GM19395 (cell line): Measurements from ENCODE around the gene RTRAF.

ENCODE experiments used
- ATAC-seq: cut with Tn5 transposase; IDR thresholded peaks from one replicate; pipeline ENCODE4 v1.9.1; 2021; ENCODE audit warnings: mild to moderate bottlenecking, moderate library complexity; ENCODE audit not compliant: unreplicated experiment

Gene RTRAF

DNA sequence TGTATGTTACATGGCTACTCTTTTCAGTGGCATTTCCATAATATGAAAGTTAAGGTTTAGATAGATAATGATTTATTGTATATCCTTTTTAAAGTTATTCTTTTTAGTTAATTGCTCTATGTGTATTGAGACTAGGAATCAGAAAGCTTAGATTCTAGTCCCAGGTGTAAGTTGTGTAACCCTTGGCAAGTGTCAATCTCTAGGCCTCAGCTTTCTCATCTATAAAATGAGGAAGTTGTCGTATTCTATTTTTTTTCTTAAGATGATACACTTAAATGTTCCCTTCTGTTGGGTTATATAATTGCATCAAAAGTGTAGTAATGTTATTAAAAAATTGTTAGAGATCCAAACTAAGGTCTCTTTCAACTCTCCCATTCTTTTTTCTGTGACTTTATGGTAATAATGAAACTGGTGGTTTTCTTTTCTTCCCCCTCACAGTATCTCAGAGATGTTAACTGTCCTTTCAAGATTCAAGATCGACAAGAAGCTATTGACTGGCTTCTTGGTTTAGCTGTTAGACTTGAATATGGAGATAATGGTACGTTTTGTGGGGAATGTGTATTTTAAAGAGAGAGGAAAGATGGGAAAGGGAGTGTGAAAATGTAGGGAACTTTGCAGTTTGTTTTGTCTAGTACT lies 4.1 kb downstream of the RTRAF start:
- no peak for ATAC-seq

DNA sequence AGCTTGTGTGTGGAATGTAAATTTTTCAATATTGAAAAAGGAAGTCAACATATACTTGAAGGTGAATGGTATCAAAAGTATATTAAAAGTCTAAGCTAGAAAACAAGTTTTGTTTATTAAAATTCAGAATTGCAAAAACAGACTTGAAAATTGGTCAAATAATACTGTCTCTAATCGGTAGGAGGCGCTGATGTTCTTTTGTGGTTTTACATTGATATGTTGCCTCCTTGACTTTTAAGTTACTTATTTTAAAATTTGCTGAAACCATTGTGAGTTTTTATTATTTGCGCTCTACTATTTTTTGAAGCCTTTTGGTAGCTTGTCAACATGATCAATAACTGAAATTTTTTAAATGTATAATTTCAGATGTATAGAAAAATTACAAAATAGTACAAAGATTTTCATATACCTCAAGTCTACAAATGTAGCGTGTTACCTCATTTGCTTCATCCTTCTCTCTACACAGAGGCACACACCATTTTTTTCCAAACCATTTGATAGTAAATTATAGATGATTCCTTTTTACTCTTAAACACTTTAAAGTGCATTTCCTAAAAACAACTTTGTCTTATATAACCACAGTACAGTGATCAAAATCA lies 6.9 kb downstream of the RTRAF start:
- ATAC-seq, result no peak

GRCh38 chr14:51998348-51998747 lies 9.0 kb downstream of the RTRAF start:
- ATAC-seq, result no peak

- ATAC-seq, result no peak
Measured at GRCh38 chr14:51999084-51999483, 9.7 kb downstream of the RTRAF start.

DNA sequence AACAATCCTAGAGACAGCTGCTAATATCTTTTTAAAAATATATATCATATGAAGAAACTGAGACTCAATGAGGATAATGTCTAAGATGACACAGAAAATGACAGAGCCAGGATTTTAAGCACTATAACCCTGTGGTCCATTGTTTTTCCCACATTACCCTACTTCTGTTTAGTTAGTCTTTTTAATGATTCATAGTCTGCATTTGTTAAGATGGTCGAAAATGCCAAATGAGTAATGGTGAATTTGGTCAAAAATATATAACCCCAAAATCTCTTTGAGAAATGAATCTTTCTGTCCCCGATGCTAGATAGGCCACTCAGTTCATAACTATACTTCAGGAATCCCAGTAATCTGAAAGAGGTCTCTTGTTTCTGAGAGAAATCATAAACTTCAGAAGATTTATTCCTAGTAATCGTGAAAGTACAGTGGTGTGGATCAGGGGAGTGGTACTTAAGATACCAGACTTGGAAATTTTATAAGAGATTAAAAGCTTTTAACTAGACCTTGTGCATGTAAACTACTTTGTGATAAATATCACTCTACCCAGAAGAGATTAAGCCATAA lies 10.8 kb downstream of the RTRAF start:
- ATAC-seq, result no peak

GRCh38 chr14:52000696-52001095 lies 11.3 kb downstream of the RTRAF start:
- no peak for ATAC-seq

DNA sequence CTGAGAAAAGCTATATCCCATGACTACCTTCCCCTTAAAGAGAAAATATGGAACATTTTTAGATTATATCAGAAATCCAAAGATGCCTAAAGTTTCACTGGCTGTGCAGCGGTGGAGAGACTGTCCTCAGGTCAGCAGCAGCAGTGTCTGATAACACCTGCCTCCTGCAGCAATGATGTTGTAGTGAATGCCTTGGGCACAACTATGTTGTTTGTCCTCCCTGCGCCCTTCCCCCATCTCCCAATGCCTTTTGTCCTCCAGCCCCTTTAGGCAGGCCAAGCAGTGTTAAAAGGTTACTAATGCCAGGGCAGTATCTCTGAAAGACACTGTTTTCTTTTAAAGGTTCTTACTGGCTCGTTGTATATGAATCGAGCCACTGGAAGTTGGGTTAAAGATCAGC lies 13.2 kb downstream of the RTRAF start:
- no peak for ATAC-seq

DNA sequence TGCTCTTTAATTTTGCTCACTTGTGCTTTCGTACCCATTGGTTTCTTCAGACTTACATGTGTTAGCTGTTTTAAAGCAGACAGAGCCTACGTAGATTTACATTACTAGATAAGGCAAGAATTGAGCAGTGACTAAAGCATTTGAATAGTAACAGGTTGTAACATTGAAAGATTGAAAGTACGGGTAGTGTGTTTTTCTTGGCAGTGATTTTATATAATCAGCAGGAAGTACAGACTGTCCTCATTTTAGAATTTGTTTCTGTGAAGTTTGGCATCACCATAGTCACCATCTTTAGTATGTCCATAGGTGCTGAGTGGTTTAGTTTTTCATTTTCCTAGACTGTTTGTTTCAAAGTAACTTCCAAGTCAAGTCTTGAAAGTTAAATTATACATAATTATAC lies 14.0 kb downstream of the RTRAF start:
- ATAC-seq, result no peak

- no peak for ATAC-seq
Measured at GRCh38 chr14:52005625-52006024, 16.3 kb downstream of the RTRAF start.

GRCh38 chr14:52006361-52006760 lies 17.0 kb downstream of the RTRAF start:
- no peak for ATAC-seq

DNA sequence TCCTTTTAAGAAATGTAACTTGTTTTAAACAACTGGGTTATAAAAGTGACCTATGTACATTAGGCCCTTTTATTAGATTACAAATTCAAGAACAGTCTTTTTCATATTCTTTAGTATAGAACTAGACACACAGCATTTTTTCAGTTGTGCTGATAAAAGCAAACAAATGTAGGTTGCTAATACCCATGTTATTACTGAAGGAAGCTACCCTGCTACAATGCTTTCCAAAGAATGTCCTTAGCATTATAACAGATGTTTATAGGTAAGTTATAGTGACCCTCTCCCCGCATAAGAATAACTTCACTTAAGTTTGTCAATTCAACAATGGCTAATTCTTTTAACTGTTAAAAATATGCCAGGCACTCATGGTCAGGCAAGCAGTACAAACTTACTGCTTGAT lies 17.9 kb downstream of the RTRAF start:
- no peak for ATAC-seq

- no peak for ATAC-seq
Measured at GRCh38 chr14:52007637-52008036, 18.3 kb downstream of the RTRAF start.

- ATAC-seq, result no peak
Measured at GRCh38 chr14:52008136-52008535, 18.8 kb downstream of the RTRAF start.

DNA sequence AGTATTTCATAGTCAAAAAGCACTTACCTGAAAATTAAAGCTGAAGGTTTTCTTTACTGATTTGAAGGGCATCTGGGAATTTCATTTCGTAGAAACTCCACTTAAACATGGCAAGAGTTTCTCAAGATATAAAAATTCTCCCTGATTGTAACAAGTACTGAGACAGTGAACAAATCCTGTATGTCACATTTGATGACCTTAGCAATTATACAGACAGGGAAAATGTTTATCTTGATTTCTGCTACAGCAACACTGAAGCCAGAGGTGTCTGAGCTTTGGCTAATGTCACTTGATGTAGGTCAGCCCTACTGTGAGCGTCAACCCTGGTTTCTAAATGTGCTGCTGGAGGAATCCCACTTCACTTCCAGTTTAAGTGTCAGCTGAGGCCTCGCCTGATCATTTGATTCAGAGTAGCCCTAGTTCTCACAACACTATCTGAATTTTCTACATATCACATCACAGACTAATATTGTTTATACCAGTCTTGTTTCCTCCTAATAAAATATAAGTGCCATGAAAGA lies 20.9 kb downstream of the RTRAF start:
- ATAC-seq, result no peak

DNA sequence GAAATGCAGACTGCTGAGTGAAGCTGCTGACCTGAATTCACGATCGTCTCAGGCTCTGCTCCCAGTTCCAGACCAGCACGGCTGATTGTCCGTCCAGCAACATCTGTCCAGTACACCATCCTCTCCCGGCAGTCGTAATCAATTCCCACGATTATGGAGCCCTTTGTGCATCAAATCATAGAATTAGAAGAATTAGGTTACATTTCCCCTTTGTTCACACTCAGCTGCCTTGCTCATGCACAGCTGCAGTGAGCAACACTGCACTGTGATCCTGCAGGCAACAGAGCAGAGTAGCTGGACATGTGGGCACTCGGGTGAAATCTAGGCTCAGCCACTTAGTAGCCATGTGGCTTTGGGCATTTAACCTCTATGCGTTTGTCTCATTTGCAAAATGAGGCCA lies 22.2 kb downstream of the RTRAF start:
- no peak for ATAC-seq

- no peak for ATAC-seq
Measured at GRCh38 chr14:52012635-52013034, 23.3 kb downstream of the RTRAF start.

DNA sequence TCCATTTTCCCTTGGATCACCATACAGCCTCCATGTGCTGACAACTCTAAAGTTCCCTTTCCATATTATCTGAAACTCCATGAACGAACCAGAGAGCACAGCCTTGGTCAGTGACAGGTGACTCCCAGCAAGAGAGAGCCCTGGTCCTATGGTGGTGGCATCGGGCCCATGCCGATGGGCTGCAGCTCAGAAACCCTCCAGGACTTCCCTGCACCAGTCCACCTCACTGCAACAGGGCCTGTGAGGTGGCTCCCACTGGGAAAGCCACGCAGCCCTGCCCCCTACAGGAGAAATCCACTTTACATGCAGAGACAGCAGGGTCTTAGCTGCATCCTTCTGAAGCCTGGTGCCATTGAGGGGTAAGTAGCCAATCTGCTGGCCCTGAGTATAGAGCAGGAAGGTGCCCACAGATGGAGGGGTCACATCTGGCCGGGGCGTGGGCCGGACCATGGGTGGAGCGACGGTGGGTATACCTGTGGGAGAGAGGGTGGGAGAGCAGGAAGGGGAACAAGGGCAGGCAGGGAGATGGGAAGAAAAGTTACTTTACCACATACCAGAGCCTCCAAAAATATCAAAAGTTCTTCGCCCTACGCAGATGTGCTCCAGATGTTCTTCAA lies 24.7 kb downstream of the RTRAF start:
- no peak for ATAC-seq

GRCh38 chr14:52014601-52015267 lies 25.4 kb downstream of the RTRAF start:
- no peak for ATAC-seq

- ATAC-seq, result no peak
Measured at GRCh38 chr14:52015411-52016030, 26.2 kb downstream of the RTRAF start.

DNA sequence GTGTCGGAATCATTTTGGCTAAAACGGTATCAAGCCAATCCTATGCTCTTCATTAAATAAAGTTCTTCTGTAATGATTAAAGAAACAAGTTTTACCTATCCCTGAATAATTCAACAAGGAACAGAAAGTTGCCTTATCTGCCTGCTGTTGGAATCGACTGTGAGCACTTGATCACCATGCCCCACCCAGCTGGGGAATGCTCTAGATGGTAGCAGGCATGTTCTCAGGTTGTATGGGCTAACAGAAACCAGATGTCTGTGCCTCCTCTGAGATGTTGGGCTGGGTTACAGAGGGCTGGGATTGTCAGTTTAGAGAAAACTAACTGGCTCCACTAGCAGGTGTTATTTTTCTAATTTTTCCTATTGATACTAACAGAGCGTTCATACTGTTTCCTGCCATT lies 28.9 kb downstream of the RTRAF start:
- ATAC-seq, result no peak

GRCh38 chr14:52018970-52019369 lies 29.6 kb downstream of the RTRAF start:
- ATAC-seq, result no peak
